Naive thymus-derived CD8-positive, alpha-beta T cell (primary cell): ENCODE data around the gene PLEKHD1. TPM values are rescaled to one million over a fixed set of nuclear protein-coding genes. Genes with fewer than 3 reads are reported as not detected.

ENCODE experiments used
- ATAC-seq, 2 donors: fragments of 150-1000 bp; cut with Tn5 transposase in 1 of 2; sonication (Bioruptor Pico), chemical (Tn5 transposase) in 1 of 2; 1 replicate in 1 of 2; 2 replicates in 1 of 2; pipeline ENCODE4 v1.10.0; 2021; ENCODE audit warnings: mild to moderate bottlenecking in 2 of 2, moderate library complexity in 2 of 2
- POLR2A ChIA-PET: fragments of 350-600 bp; sonication (Branson Sonifier 250); formaldehyde crosslinking; loops from one replicate; lab custom pipeline; 2021; ENCODE audit warnings: antibody characterized with exemption; lab: Charles Lee
- DNase-seq, 10 donors: peaks; one replicate each; pipeline versions ENCODE4 v3.0.0 to v3.0.0-alpha.2; 2020 to 2022
- H3K27ac Mint-ChIP-seq, 10 donors: one replicate each; pipeline ENCODE4 v1.8.0; 2020 to 2022; ENCODE audit warnings: mild to moderate bottlenecking in 10 of 10, mixed read lengths in 10 of 10, moderate library complexity in 4 of 10, inconsistent platforms in 1 of 10
- H3K27me3 Mint-ChIP-seq, 5 donors: one replicate each; pipeline ENCODE4 v1.8.0; 2021 to 2022; ENCODE audit warnings: mixed read lengths in 5 of 5
- H3K36me3 Mint-ChIP-seq, 3 donors: one replicate each; pipeline ENCODE4 v1.8.0; 2020 to 2022; ENCODE audit warnings: mixed read lengths in 3 of 3, mild to moderate bottlenecking in 2 of 3, inconsistent platforms in 1 of 3
- H3K4me1 Mint-ChIP-seq, 4 donors: one replicate each; pipeline ENCODE4 v1.8.0; 2021 to 2022; ENCODE audit warnings: mixed read lengths in 4 of 4
- H3K4me3 Mint-ChIP-seq, 10 donors: one replicate each; pipeline ENCODE4 v1.8.0; 2020 to 2022; ENCODE audit warnings: mild to moderate bottlenecking in 10 of 10, mixed read lengths in 10 of 10, moderate library complexity in 6 of 10, inconsistent platforms in 1 of 10
- H3K9me3 Mint-ChIP-seq, 9 donors: one replicate each; pipeline ENCODE4 v1.8.0; 2020 to 2022; ENCODE audit warnings: mixed read lengths in 9 of 9, mild to moderate bottlenecking in 3 of 9, inconsistent platforms in 1 of 9, moderate library complexity in 1 of 9
- polyA plus RNA-seq, 3 donors: library from polyadenylated mRNA; unstranded; fragments of 300-500 nt; fragmentation: Illumina TruSeq; gene quantifications; one replicate each; pipeline ENCODE4 v1.2.3, GENCODE V29; 2021
- total RNA-seq, 8 experiments: library from RNA in 2 of 8; stranded (reverse) in 2 of 8; gene quantifications; one replicate each; pipeline ENCODE4 v1.2.3 and lab custom pipeline; 2021 to 2026

The PLEKHD1 gene
- total RNA-seq = under 1 TPM; 0.18 to 0.25 TPM
- not detected for polyA plus RNA-seq
- total RNA-seq (lab: John Stamatoyannopoulos, UW) = 0.76 to 1.6 (median 0.94) reads per million in 6 experiments

DNA sequence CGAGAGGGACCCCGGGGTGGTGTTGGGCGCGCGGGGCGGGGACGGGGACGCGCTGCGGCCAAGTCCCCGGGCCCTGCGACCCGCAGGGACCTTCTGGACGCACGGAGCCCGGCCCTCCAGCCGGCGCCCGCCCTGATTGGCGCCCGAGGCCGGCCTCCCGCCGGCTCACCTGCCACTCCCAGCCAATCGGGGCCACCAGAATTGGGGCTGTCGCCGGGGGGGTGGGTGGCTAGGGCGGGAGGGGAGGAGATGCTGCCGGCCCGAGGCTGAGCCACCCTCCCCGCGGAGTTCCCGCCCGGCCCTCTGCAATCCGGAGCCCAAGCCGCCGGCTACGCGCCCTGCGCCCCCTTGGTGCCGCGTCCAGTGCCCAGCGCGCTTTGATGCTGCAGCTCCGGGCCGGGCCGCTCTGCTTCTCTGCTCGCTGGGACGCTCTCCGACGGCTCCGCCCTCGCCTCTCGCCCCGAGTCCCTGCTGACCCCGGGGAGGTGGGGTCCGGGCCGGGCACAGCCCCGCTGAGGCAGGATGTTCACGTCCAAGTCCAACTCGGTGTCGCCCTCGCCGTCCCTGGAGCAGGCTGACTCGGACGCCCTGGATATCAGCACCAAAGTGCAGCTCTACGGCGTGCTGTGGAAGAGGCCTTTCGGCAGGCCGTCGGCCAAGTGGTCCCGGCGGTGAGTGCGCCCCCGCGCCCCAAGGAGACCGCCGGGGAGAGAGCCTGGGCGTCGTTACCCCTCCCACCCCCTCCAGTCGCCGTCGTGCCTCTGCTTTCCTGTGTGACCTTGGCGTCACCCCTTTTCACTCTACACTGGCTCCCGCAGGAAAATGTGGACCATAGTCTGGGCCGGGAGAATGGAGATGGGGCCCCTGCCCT is at the start of gene PLEKHD1:
Gene PLEKHD1 (plus strand): TSS at position 285 of the 871 bp plus-strand sequence. CDS start 238 bp downstream, at position 523.
- Mint-ChIP-seq H3K36me3 (no peaks in the 10 kb centered on the region), H3K9me3 (no peaks in the 10 kb centered on the region), H3K27me3 (peaks cover 14 to 52% (median 45%) of the 10 kb centered on the region in 5 donors), H3K4me3 (peak within 1 kb of the TSS in 2 of 10 donors; percentile 8 to 43), H3K4me1 (peaks cover 0 to 11% (median 2%) of the 10 kb centered on the region in 4 donors), H3K27ac (no peak within 1 kb of the TSS)
- DNase-seq = no peak
- POLR2A ChIA-PET = no interaction called here
- ATAC-seq = no peak

- POLR2A ChIA-PET = no interaction called here
- Mint-ChIP-seq H3K4me3 (no peak overlapping the region), H3K9me3 (no peaks in the 10 kb centered on the region), H3K27me3 (no peaks in the 10 kb centered on the region), H3K27ac (no peak overlapping the region), H3K36me3 (peaks cover 0 to 44% (median 33%) of the 10 kb centered on the region in 3 donors), H3K4me1 (peaks cover 7 to 17% (median 12%) of the 10 kb centered on the region in 4 donors)
- no peak for ATAC-seq
- no peak for DNase-seq
Measured at GRCh38 chr14:69439521-69440270, 44.8 kb upstream of the PLEKHD1 start.

- POLR2A ChIA-PET = no interaction called here
- Mint-ChIP-seq H3K36me3 (peaks cover 0 to 59% (median 28%) of the 10 kb centered on the region in 3 donors), H3K4me3 (no peak overlapping the region), H3K27me3 (no peaks in the 10 kb centered on the region), H3K4me1 (peaks cover 0 to 10% (median 6%) of the 10 kb centered on the region in 4 donors), H3K27ac (no peak overlapping the region), H3K9me3 (no peaks in the 10 kb centered on the region)
- ATAC-seq (no peak), DNase-seq (no peak)
Measured at GRCh38 chr14:69441948-69442347, 42.6 kb upstream of the PLEKHD1 start.

GRCh38 chr14:69443296-69443805 is 41.2 kb upstream of the PLEKHD1 start:
- no peak overlapping the region for H3K27ac Mint-ChIP-seq

GRCh38 chr14:69449216-69449615 is 35.3 kb upstream of the PLEKHD1 start:
- DNase-seq = no peak
- peak overlapping the region in 1 of 10 donors; percentile 24 for H3K27ac Mint-ChIP-seq
- H3K4me1 Mint-ChIP-seq = peaks cover 0 to 2% (median under 1%) of the 10 kb centered on the region in 4 donors
- peaks cover 0 to 52% (median 9%) of the 10 kb centered on the region in 3 donors for H3K36me3 Mint-ChIP-seq
- no peak overlapping the region for H3K4me3 Mint-ChIP-seq
- ATAC-seq = no peak
- no peaks in the 10 kb centered on the region for H3K9me3 Mint-ChIP-seq
- no peaks in the 10 kb centered on the region for H3K27me3 Mint-ChIP-seq
- POLR2A ChIA-PET = no interaction called here

More at GRCh38 chr14:69443296-69443805, 41.2 kb upstream of the PLEKHD1 start:
- no peak overlapping the region for H3K4me3 Mint-ChIP-seq
- ATAC-seq = no peak
- POLR2A ChIA-PET = no interaction called here
- no peak for DNase-seq
- H3K36me3 Mint-ChIP-seq = peaks cover 0 to 67% (median 30%) of the 10 kb centered on the region in 3 donors
- H3K4me1 Mint-ChIP-seq = peaks cover 0 to 10% (median 5%) of the 10 kb centered on the region in 4 donors
- no peaks in the 10 kb centered on the region for H3K27me3 Mint-ChIP-seq
- H3K9me3 Mint-ChIP-seq = no peaks in the 10 kb centered on the region

- DNase-seq = no peak
- H3K27me3 Mint-ChIP-seq = no peaks in the 10 kb centered on the region
- ATAC-seq = no peak
Measured at GRCh38 chr14:69451941-69452340, 32.6 kb upstream of the PLEKHD1 start.

DNA sequence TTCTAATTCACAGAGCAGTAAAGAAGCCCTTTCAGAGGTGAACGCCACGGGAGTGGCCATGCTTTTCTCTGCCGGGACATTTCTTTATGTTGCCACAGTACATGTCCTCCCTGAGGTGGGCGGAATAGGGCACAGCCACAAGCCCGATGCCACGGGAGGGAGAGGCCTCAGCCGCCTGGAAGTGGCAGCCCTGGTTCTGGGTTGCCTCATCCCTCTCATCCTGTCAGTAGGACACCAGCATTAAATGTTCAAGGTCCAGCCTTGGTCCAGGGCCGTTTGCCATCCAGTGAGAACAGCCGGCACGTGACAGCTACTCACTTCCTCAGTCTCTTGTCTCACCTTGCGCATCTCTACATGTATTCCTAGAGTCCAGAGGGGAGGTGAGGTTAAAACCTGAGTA is 26.2 kb upstream of the PLEKHD1 start:
- no peaks in the 10 kb centered on the region for H3K4me1 Mint-ChIP-seq
- ATAC-seq (no peak), DNase-seq (no peak)
- no peaks in the 10 kb centered on the region for H3K27me3 Mint-ChIP-seq
- peak overlapping the region in 1 of 10 donors; percentile 14 for H3K27ac Mint-ChIP-seq
- no peaks in the 10 kb centered on the region for H3K9me3 Mint-ChIP-seq
- H3K36me3 Mint-ChIP-seq = peaks cover 5 to 75% (median 19%) of the 10 kb centered on the region in 3 donors
- H3K4me3 Mint-ChIP-seq = no peak overlapping the region
- POLR2A ChIA-PET = no interaction called here

More at GRCh38 chr14:69451941-69452340, 32.6 kb upstream of the PLEKHD1 start:
- no peaks in the 10 kb centered on the region for H3K9me3 Mint-ChIP-seq
- H3K36me3 Mint-ChIP-seq = peaks cover 0 to 59% (median 10%) of the 10 kb centered on the region in 3 donors
- POLR2A ChIA-PET = no interaction called here
- H3K4me3 Mint-ChIP-seq = no peak overlapping the region
- H3K27ac Mint-ChIP-seq = peak overlapping the region in 1 of 10 donors; percentile 51
- H3K4me1 Mint-ChIP-seq = peaks cover 0 to 1% (median 0%) of the 10 kb centered on the region in 4 donors

DNA sequence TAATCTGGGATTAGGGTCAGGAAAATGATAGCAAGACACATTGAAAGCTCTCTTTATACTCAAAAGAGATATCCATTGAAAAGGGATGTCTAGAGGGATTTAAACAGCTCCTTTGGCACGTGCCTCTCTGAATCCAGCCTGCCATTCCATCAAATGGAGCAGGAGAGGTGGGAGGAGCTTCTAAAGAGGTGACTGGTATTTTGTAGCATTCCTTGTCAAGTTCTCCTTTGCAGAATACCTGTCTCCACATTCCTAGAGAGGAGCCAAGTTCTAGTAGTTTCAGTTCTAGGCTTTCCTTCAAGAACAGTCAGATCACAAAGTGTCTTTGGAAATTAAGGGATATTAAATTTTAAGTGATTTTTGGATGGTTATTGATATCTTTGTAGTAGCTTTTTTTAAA is 25.4 kb upstream of the PLEKHD1 start:
- Mint-ChIP-seq H3K27me3 (no peaks in the 10 kb centered on the region), H3K36me3 (peaks cover 5 to 72% (median 19%) of the 10 kb centered on the region in 3 donors)

DNA sequence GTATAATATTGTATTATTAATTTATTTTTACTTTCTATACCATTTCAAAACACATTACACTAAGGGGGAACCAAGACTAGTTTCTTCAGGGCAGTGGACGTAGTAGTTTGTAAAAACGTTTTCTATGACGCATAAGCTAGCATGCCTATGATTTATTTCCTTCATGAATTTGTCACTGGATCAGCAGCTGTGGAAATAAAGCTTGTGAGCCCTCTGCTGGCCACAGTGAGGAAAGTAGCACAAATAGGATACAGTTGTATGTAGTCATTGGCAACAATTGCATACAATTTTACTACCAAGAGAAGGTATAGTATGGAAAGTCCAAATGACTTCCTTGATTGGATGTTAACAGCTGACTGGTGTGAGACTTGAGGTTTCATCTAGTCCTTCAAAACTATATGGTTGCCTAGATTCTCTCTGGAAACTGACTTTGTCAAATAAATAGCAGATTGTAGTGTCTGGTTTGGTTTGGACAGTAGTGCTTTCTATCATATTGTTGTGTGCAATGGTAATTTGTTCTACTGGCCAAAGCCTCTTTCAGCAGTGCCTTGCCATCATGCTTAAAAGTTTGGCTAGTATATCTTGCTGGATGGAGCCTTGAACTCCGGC is 24.3 kb upstream of the PLEKHD1 start:
- ATAC-seq = peak; percentile 64 to 77
- H3K4me3 Mint-ChIP-seq = no peak overlapping the region
- peak in 8 of 10 donors; percentile 17 to 57 (median 38) for DNase-seq
- H3K36me3 Mint-ChIP-seq = peaks cover 5 to 63% (median 17%) of the 10 kb centered on the region in 3 donors
- H3K27ac Mint-ChIP-seq = no peak overlapping the region
- H3K27me3 Mint-ChIP-seq = no peaks in the 10 kb centered on the region
- no peaks in the 10 kb centered on the region for H3K4me1 Mint-ChIP-seq
- POLR2A ChIA-PET = interaction anchor here (0.7 kb wide), 1 partner anchor 9 kb away, joined by 3 read pairs; no protein-coding TSS in a partner anchor
- no peaks in the 10 kb centered on the region for H3K9me3 Mint-ChIP-seq

More for the DNA sequence above, 25.4 kb upstream of the PLEKHD1 start:
- DNase-seq = no peak
- no peak for ATAC-seq
- H3K27ac Mint-ChIP-seq = no peak overlapping the region
- H3K4me3 Mint-ChIP-seq = no peak overlapping the region
- no peaks in the 10 kb centered on the region for H3K4me1 Mint-ChIP-seq
- POLR2A ChIA-PET = no interaction called here
- H3K9me3 Mint-ChIP-seq = no peaks in the 10 kb centered on the region

DNA sequence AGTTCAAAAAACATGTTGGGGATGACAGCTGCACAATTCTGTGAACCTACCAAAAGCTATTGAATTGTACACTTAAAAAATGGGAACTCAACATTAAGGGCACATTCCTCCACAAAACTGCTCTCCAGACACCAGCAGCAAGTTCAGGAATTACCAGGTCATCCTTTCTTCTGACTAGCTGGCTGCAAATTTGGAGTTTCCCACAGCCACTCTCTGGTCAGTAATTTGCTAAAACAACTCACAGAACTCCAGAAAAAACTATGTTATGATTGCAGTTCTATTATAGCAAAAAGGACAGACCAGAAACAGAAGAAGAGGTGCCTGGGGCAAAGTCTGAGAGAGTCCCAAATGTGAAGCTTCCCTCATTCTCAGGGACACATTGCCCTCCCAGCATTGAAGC is 20.1 kb upstream of the PLEKHD1 start:
- Mint-ChIP-seq H3K4me1 (no peaks in the 10 kb centered on the region), H3K4me3 (no peak overlapping the region), H3K9me3 (no peaks in the 10 kb centered on the region), H3K36me3 (peaks cover 0 to 26% (median 5%) of the 10 kb centered on the region in 3 donors), H3K27me3 (no peaks in the 10 kb centered on the region), H3K27ac (no peak overlapping the region)
- ATAC-seq (no peak), DNase-seq (no peak)
- POLR2A ChIA-PET = no interaction called here

- ATAC-seq = no peak
- POLR2A ChIA-PET = no interaction called here
- Mint-ChIP-seq H3K4me3 (no peak overlapping the region), H3K27me3 (no peaks in the 10 kb centered on the region), H3K36me3 (peaks cover 0 to 21% (median 5%) of the 10 kb centered on the region in 3 donors), H3K9me3 (no peaks in the 10 kb centered on the region), H3K27ac (no peak overlapping the region), H3K4me1 (no peaks in the 10 kb centered on the region)
- no peak for DNase-seq
Measured at GRCh38 chr14:69464829-69465228, 19.7 kb upstream of the PLEKHD1 start.

DNA sequence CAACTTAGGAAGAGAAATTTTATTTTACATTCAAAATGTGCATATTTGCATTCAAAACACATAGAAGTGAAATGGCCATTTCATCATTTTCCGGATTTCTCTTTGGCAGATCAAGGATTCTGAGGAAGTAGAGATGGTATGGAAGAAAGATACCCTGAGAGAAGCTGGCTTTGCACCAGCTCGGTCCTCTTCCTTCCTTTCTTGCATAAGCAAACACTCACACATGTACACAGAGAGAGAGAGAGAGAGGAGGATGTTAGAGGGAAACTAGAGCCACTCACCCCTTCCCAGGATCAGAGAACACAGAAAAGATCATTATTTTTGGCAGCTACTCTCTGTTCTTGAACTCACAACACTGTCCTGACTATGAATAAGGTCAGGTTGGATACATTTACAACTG is 15.6 kb upstream of the PLEKHD1 start:
- peaks cover 0 to 7% (median 0%) of the 10 kb centered on the region in 3 donors for H3K36me3 Mint-ChIP-seq
- no peaks in the 10 kb centered on the region for H3K9me3 Mint-ChIP-seq
- DNase-seq (no peak), ATAC-seq (no peak)
- POLR2A ChIA-PET = no interaction called here
- peak overlapping the region in 1 of 10 donors; percentile 69 for H3K27ac Mint-ChIP-seq
- H3K4me3 Mint-ChIP-seq = no peak overlapping the region
- no peaks in the 10 kb centered on the region for H3K4me1 Mint-ChIP-seq
- no peaks in the 10 kb centered on the region for H3K27me3 Mint-ChIP-seq
